B cell (primary cell): ENCODE results near the gene CLEC10A. TPM values are rescaled to one million over a fixed set of nuclear protein-coding genes. Genes with fewer than 3 reads are reported as not detected.

Experiments used
- ATAC-seq: fragments of 200-7000 bp; cut with Tn5 transposase; one replicate; pipeline ENCODE4 v1.10.0; 2021; ENCODE audit warnings: low read depth, mild to moderate bottlenecking, moderate number of reproducible peaks, moderate library complexity
- CTCF ChIA-PET: fragments of 350-600 bp; sonication (Branson Sonifier 250); formaldehyde crosslinking; loops from one replicate; lab custom pipeline; 2021; ENCODE audit warnings: antibody characterized with exemption, inconsistent platforms; lab: Charles Lee
- POLR2A ChIA-PET: fragments of 350-600 bp; sonication (Branson Sonifier 250); formaldehyde crosslinking; loops from one replicate; lab custom pipeline; 2021; ENCODE audit warnings: antibody characterized with exemption; lab: Charles Lee
- DNase-seq: peaks from one replicate; pipeline ENCODE4 v3.0.0; 2013
- H2AFZ ChIP-seq: 2 replicates; pipeline ENCODE4 v1.6.1; 2012; ENCODE audit warnings: mild to moderate bottlenecking, low read depth, low read length; ENCODE audit not compliant: insufficient read depth, poor library complexity, severe bottlenecking
- H3K27ac ChIP-seq, 2 donors: 1 replicate in 1 of 2; 2 replicates in 1 of 2; pipeline ENCODE4 v1.5.1; 2012 to 2013; ENCODE audit warnings: low read length in 2 of 2, mild to moderate bottlenecking in 2 of 2, moderate library complexity in 1 of 2
- H3K27me3 ChIP-seq, 4 experiments: fragments of 200-600 bp in 1 of 4; sonication (generic) in 1 of 4; replicated peaks in 1 of 4; 1 replicate in 2 of 4; 2 replicates in 2 of 4; pipeline versions ENCODE4 v1.6.1 to v1.7.0; 2013 to 2016; ENCODE audit warnings: low read length in 3 of 4, mild to moderate bottlenecking in 2 of 4, mixed read lengths in 1 of 4, moderate library complexity in 1 of 4; ENCODE audit not compliant: insufficient read depth in 4 of 4, control insufficient read depth in 3 of 4; ENCODE audit errors: control extremely low read depth in 1 of 4
- H3K36me3 ChIP-seq, 2 experiments: replicated peaks in 1 of 2; 1 replicate in 1 of 2; 2 replicates in 1 of 2; pipeline versions ENCODE4 v1.6.1 to v1.7.1; 2013; ENCODE audit warnings: low read length in 1 of 2; ENCODE audit not compliant: insufficient read depth in 2 of 2, control insufficient read depth in 1 of 2; ENCODE audit errors: control extremely low read depth in 1 of 2, extremely low read depth in 1 of 2
- H3K4me1 ChIP-seq, 2 donors: fragments of 200-600 bp in 1 of 2; sonication (generic) in 1 of 2; 1 replicate in 1 of 2; 2 replicates in 1 of 2; pipeline versions ENCODE4 v1.5.1 to v1.6.1; 2013 to 2017; ENCODE audit warnings: low read length in 2 of 2; ENCODE audit not compliant: control insufficient read depth in 2 of 2, insufficient read depth in 2 of 2
- H3K4me2 ChIP-seq: replicated peaks from 2 replicates; pipeline ENCODE3; 2012; ENCODE audit warnings: mild to moderate bottlenecking, low read depth, low read length; ENCODE audit not compliant: poor library complexity, severe bottlenecking
- H3K4me3 ChIP-seq, 5 experiments: fragments of 200-600 bp in 1 of 5; sonication (generic) in 1 of 5; 1 replicate in 3 of 5; 2 replicates in 2 of 5; pipeline versions ENCODE4 v1.5.1 to v1.7.0; 2011 to 2016; ENCODE audit warnings: low read length in 4 of 5, mild to moderate bottlenecking in 4 of 5, low read depth in 2 of 5, control low read depth in 1 of 5, moderate library complexity in 1 of 5; ENCODE audit not compliant: insufficient read depth in 1 of 5; ENCODE audit errors: control extremely low read depth in 1 of 5, extremely low read depth in 1 of 5
- H3K79me2 ChIP-seq: fragments of 200-600 bp; sonication (generic); one replicate; pipeline ENCODE4 v1.6.0; 2016; ENCODE audit warnings: low read length; ENCODE audit not compliant: control insufficient read depth, insufficient read depth
- H3K9ac ChIP-seq: fragments of 200-600 bp; sonication (generic); 2 replicates; pipeline ENCODE4 v1.6.1; 2017; ENCODE audit warnings: mild to moderate bottlenecking, low read length, moderate library complexity
- H3K9me3 ChIP-seq, 3 donors: one replicate each; pipeline versions ENCODE4 v1.6.1 to v1.7.1; 2013; ENCODE audit warnings: low read length in 2 of 3; ENCODE audit not compliant: control insufficient read depth in 2 of 3, insufficient read depth in 1 of 3; ENCODE audit errors: control extremely low read depth in 1 of 3
- H4K20me1 ChIP-seq: 2 replicates; pipeline ENCODE4 v1.6.0; 2012; ENCODE audit warnings: mild to moderate bottlenecking, low read length; ENCODE audit not compliant: insufficient read depth, control insufficient read depth, poor library complexity, severe bottlenecking
- H3K27ac Mint-ChIP-seq: one replicate; pipeline ENCODE4 v1.8.0; 2021; ENCODE audit warnings: mixed read lengths
- H3K27me3 Mint-ChIP-seq: one replicate; pipeline ENCODE4 v1.8.0; 2021; ENCODE audit warnings: mixed read lengths
- H3K4me1 Mint-ChIP-seq: one replicate; pipeline ENCODE4 v1.8.0; 2021; ENCODE audit warnings: mixed read lengths
- H3K4me3 Mint-ChIP-seq: one replicate; pipeline ENCODE4 v1.8.0; 2021; ENCODE audit warnings: mixed read lengths
- H3K9me3 Mint-ChIP-seq: one replicate; pipeline ENCODE4 v1.8.0; 2022; ENCODE audit warnings: mixed read lengths; ENCODE audit not compliant: insufficient read depth
- CTCF ChIP-seq: fragments of 200-600 bp; IDR thresholded peaks from one replicate; pipeline ENCODE4 v1.8.0; 2022; ENCODE audit warnings: antibody characterized with exemption, mild to moderate bottlenecking
- EZH2 ChIP-seq: IDR thresholded peaks from 2 replicates; pipeline ENCODE4 v1.6.1; 2012; ENCODE audit warnings: borderline replicate concordance, low read depth, mild to moderate bottlenecking, moderate library complexity, low read length; ENCODE audit not compliant: insufficient read depth, poor library complexity, severe bottlenecking
- WGBS: methylation state at CpG from one replicate; pipeline ENCODE4 v1.1.5; 2013; ENCODE audit warnings: missing lambda C conversion rate; ENCODE audit not compliant: insufficient coverage; 5-methylcytosine and 5-hydroxymethylcytosine counted together
- intact Hi-C: fragments of 100-400 bp; cut with micrococcal nuclease; formaldehyde crosslinking; loops from one replicate; pipeline ENCODE4 v1.10.0; 2022
- polyA plus RNA-seq: library from polyadenylated mRNA; depleted of rRNA; stranded (reverse); fragments of >200 nt; gene quantifications from 2 replicates; pipeline ENCODE4 v1.2.3, GENCODE V29; 2012
- total RNA-seq, 2 donors: library from RNA; stranded (reverse); fragments of 120-200 nt in 1 of 2; gene quantifications; 1 replicate in 1 of 2; 2 replicates in 1 of 2; pipeline versions ENCODE4 v1.2.3 to v1.2.4, GENCODE V29; 2013 to 2022

Gene CLEC10A
- total and polyA plus RNA-seq, 2 donors (not counting 1 experiment from before 2014, with no cell fraction given) = 0.15 TPM; not detected in 1

GRCh38 chr17:7114875-7115614 is 35.0 kb upstream of the CLEC10A start:
- peaks cover under 1% of the 10 kb centered on the region for H3K4me1 Mint-ChIP-seq
- Histone ChIP-seq H3K4me2 (no peak overlapping the region), H3K9me3 (peaks cover 0 to 11% (median 0%) of the 10 kb centered on the region in 3 donors), H3K4me3 (no peak overlapping the region), H4K20me1 (no peaks in the 10 kb centered on the region), H3K9ac (no peak overlapping the region), H2AFZ (no peak overlapping the region), H3K27me3 (peaks cover 0 to 4% (median 0%) of the 10 kb centered on the region in 4 experiments), H3K27ac (no peak overlapping the region), H3K4me1 (no peaks in the 10 kb centered on the region), H3K36me3 (no peaks in the 10 kb centered on the region), H3K79me2 (no peaks in the 10 kb centered on the region)
- TF ChIP-seq CTCF (no peak), EZH2 (no peak)
- ATAC-seq = no peak
- 25% methylated on average over 8 of the region's 19 CpGs for WGBS
- ChIA-PET CTCF (no interaction called here), POLR2A (interaction anchor here (0.6 kb wide), 1 partner anchor 15 kb away, joined by 4 read pairs; no protein-coding TSS in a partner anchor)
- H3K4me3 Mint-ChIP-seq = no peak overlapping the region
- no peaks in the 10 kb centered on the region for H3K9me3 Mint-ChIP-seq
- no peak overlapping the region for H3K27ac Mint-ChIP-seq
- no peak for DNase-seq
- peaks cover 17% of the 10 kb centered on the region for H3K27me3 Mint-ChIP-seq
- intact Hi-C loops = no loop called here

- Histone ChIP-seq H3K9me3 (peaks cover 0 to 11% (median 0%) of the 10 kb centered on the region in 3 donors), H3K4me1 (peaks cover 6% of the 10 kb centered on the region in 2 donors), H3K27me3 (peaks cover 0 to 4% (median 0%) of the 10 kb centered on the region in 4 experiments), H3K27ac (no peak within 1 kb of the TSS), H4K20me1 (no peaks in the 10 kb centered on the region), H3K9ac (no peak within 1 kb of the TSS), H3K4me3 (no peak within 1 kb of the TSS), H3K36me3 (no peaks in the 10 kb centered on the region), H2AFZ (no peak within 1 kb of the TSS), H3K4me2 (no peak within 1 kb of the TSS), H3K79me2 (no peaks in the 10 kb centered on the region)
- no peak within 1 kb of the TSS for H3K4me3 Mint-ChIP-seq
- POLR2A ChIA-PET = interaction anchor here (0.6 kb wide), 1 partner anchor 14 kb away, joined by 4 read pairs; no protein-coding TSS in a partner anchor
- TF ChIP-seq EZH2 (no peak), CTCF (no peak)
- no peak for DNase-seq
- ATAC-seq = no peak
- peaks cover 13% of the 10 kb centered on the region for H3K27me3 Mint-ChIP-seq
- 87% methylated on average over 4 of the region's 14 CpGs for WGBS
- intact Hi-C loops = no loop called here
- H3K9me3 Mint-ChIP-seq = no peaks in the 10 kb centered on the region
- CTCF ChIA-PET = no interaction called here
- no peak within 1 kb of the TSS for H3K27ac Mint-ChIP-seq
- peaks cover 7% of the 10 kb centered on the region for H3K4me1 Mint-ChIP-seq
Measured at GRCh38 chr17:7114241-7114874, 34.3 kb upstream of the CLEC10A start, which contains the start of gene ASGR2. Gene ASGR2 (minus strand): TSS chr17:7114822. CDS start chr17:7114240, 582 bp downstream.
